Tibial artery (tissue), 4 donors: ENCODE results near the gene TEX51.
A peak's percentile ranks its signal among the peaks of the same experiment; 100 is the strongest.

ENCODE experiments used
- DNase-seq, 2 donors: peaks; one replicate each; pipeline ENCODE4 v3.0.0-alpha.2; 2019
- H3K27ac ChIP-seq, 2 donors: fragments of 200-600 bp; sonication (generic) in 1 of 2; 1 replicate in 1 of 2; 2 replicates in 1 of 2; pipeline ENCODE4 v1.5.1; 2018 to 2019; ENCODE audit warnings: mild to moderate bottlenecking in 1 of 2
- H3K27me3 ChIP-seq, 2 donors: fragments of 200-600 bp; sonication (generic) in 1 of 2; one replicate each; pipeline versions ENCODE4 v1.5.1 to v1.6.0; 2016 to 2019
- H3K36me3 ChIP-seq, 3 donors: fragments of 200-600 bp; sonication (generic) in 2 of 3; one replicate each; pipeline ENCODE4 v1.5.1; 2016 to 2019; ENCODE audit warnings: mild to moderate bottlenecking in 2 of 3
- H3K4me1 ChIP-seq, 4 donors: fragments of 200-600 bp; sonication (generic) in 2 of 4; 1 replicate in 3 of 4; 2 replicates in 1 of 4; pipeline ENCODE4 v1.5.1; 2016 to 2019
- H3K4me3 ChIP-seq, 2 donors: fragments of 200-600 bp; sonication (generic) in 1 of 2; 1 replicate in 1 of 2; 2 replicates in 1 of 2; pipeline ENCODE4 v1.5.1; 2018 to 2019; ENCODE audit warnings: mild to moderate bottlenecking in 2 of 2
- H3K9me3 ChIP-seq, 3 donors: fragments of 200-600 bp; sonication (generic) in 1 of 3; one replicate each; pipeline ENCODE4 v1.5.1; 2016 to 2019
- intact Hi-C: fragments of 100-400 bp; cut with DNase I; formaldehyde crosslinking; loops from one replicate; pipeline ENCODE4 v1.15.0; 2023; ENCODE audit warnings: low total_unique reads
- TF ChIP-seq, protein P1 (sequence below), 2 experiments: fragments of 200-600 bp in 1 of 2; fragments of 450-650 bp in 1 of 2; IDR thresholded peaks; one replicate each; pipeline ENCODE4 v1.5.1; 2017 to 2019; ENCODE audit warnings: antibody characterized with exemption in 2 of 2, mild to moderate bottlenecking in 1 of 2, moderate library complexity in 1 of 2

Gene TEX51

DNA sequence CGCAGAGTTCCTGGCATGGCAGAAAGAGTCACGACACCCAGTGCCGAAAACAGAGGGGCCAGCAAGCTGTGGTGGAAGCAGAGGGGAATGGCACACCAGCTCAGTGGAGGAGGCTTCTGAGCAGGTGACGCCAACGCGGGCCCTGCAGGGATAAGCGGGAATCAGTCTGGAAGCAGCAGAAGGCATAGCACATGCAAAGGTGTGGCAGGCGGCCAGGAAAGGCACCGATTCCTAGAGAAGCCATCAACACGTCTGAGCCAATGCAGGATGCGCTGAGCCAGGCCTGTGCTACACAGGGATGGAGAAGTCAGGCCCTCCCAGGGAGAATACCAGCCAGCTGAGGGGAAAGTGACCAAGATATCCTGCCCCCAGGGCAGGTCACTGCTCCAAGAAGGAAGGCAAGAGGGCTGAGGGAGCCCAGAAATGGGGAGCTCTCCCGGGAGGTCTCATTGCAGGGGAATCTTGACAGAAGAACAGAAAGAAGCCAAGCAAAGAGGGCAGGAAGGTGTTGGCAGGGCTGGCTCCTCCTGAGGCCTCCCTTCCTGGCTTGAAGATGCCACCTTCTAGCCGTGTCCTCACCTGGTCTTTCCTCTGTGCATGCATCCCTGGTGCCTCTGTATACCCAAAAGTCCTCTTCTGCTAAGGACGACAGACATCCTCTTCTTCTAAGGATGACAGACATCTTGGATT, 16.3 kb downstream of the TEX51 start:
- H3K4me1 ChIP-seq = no peaks in the 10 kb centered on the region
- no peaks in the 10 kb centered on the region for H3K9me3 ChIP-seq
- no peak overlapping the region for H3K27ac ChIP-seq
- DNase-seq = peak in 1 of 2 donors; percentile 48
- no peaks in the 10 kb centered on the region for H3K36me3 ChIP-seq
- no peaks in the 10 kb centered on the region for H3K27me3 ChIP-seq
- intact Hi-C loops = no loop called here
- TF ChIP-seq, protein P1, sequence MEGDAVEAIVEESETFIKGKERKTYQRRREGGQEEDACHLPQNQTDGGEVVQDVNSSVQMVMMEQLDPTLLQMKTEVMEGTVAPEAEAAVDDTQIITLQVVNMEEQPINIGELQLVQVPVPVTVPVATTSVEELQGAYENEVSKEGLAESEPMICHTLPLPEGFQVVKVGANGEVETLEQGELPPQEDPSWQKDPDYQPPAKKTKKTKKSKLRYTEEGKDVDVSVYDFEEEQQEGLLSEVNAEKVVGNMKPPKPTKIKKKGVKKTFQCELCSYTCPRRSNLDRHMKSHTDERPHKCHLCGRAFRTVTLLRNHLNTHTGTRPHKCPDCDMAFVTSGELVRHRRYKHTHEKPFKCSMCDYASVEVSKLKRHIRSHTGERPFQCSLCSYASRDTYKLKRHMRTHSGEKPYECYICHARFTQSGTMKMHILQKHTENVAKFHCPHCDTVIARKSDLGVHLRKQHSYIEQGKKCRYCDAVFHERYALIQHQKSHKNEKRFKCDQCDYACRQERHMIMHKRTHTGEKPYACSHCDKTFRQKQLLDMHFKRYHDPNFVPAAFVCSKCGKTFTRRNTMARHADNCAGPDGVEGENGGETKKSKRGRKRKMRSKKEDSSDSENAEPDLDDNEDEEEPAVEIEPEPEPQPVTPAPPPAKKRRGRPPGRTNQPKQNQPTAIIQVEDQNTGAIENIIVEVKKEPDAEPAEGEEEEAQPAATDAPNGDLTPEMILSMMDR (IDR thresholded peaks at IDR 0.05) = no peak
- no peak overlapping the region for H3K4me3 ChIP-seq

DNA sequence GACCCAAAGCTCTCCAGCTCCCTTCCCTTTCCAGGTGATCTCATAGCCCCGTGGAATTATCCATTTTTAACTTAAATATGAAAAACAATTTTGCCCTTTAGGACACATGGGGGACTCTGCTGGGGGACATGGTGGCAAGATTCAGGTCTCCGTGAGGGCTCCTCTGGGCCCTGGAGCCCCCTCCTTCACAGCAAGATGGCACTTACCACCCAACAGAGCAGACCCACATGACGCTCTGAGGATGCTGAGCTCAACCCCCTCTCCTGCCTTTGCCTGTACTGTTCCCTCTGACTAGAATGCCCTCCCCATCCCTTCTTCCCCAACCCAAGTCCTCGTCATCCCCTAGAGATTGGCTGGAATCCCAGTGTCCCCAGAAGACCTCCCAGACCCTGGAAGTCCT, 17.2 kb downstream of the TEX51 start:
- Histone ChIP-seq H3K4me3 (no peak overlapping the region), H3K27me3 (no peaks in the 10 kb centered on the region), H3K36me3 (no peaks in the 10 kb centered on the region), H3K9me3 (no peaks in the 10 kb centered on the region), H3K4me1 (no peaks in the 10 kb centered on the region), H3K27ac (no peak overlapping the region)
- TF ChIP-seq, protein P1 (IDR thresholded peaks at IDR 0.05) = no peak
- no peak for DNase-seq
- intact Hi-C loops = no loop called here

DNA sequence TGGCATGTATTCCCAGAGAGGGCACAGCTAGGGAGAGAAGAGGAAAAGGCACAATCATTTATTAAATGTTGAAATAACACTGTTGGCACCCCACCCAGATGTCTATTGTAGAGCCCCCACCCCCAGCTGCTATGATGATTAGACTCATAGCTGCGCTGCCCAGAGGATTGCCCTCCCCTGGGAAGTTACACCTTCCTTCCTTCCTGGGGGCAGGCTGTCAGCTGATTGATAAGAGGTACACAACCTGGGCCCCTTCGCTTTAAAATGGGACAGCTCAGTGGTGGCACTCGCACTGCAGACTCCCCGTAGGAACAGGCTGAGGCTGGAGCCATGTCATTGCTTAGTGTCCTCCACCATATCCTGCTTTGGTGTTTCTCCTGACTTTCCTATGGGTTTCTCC, 18.1 kb downstream of the TEX51 start:
- H3K4me3 ChIP-seq = no peak overlapping the region
- peak in 1 of 2 donors; percentile 20 for DNase-seq
- H3K27me3 ChIP-seq = no peaks in the 10 kb centered on the region
- no peaks in the 10 kb centered on the region for H3K9me3 ChIP-seq
- intact Hi-C loops = no loop called here
- H3K27ac ChIP-seq = no peak overlapping the region
- no peaks in the 10 kb centered on the region for H3K4me1 ChIP-seq
- TF ChIP-seq, protein P1 (IDR thresholded peaks at IDR 0.05) = no peak
- no peaks in the 10 kb centered on the region for H3K36me3 ChIP-seq

DNA sequence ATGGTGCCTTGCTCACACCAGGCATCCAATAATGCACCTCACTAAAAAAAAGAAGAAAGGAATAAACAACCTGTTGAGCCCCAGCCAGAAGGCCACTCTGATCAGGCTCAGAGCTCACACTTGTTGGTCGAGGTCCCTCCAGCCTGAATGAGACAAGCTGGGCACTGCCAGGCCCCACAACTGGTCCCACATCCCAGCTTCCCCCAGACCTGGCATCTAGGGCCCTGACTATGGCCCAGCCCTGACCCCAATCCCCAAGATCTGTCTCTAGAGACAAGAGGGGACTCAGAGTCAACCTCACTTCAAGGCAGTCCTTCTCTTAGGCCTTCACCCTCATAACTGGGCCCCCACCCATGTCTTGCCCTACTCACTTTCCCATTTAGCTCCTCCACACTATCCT, 22.4 kb downstream of the TEX51 start:
- no peak overlapping the region for H3K4me3 ChIP-seq
- H3K9me3 ChIP-seq = no peaks in the 10 kb centered on the region
- TF ChIP-seq, protein P1 (IDR thresholded peaks at IDR 0.05) = no peak
- H3K4me1 ChIP-seq = no peaks in the 10 kb centered on the region
- DNase-seq = no peak
- no peaks in the 10 kb centered on the region for H3K27me3 ChIP-seq
- H3K27ac ChIP-seq = no peak overlapping the region
- intact Hi-C loops = no loop called here
- no peaks in the 10 kb centered on the region for H3K36me3 ChIP-seq

DNA sequence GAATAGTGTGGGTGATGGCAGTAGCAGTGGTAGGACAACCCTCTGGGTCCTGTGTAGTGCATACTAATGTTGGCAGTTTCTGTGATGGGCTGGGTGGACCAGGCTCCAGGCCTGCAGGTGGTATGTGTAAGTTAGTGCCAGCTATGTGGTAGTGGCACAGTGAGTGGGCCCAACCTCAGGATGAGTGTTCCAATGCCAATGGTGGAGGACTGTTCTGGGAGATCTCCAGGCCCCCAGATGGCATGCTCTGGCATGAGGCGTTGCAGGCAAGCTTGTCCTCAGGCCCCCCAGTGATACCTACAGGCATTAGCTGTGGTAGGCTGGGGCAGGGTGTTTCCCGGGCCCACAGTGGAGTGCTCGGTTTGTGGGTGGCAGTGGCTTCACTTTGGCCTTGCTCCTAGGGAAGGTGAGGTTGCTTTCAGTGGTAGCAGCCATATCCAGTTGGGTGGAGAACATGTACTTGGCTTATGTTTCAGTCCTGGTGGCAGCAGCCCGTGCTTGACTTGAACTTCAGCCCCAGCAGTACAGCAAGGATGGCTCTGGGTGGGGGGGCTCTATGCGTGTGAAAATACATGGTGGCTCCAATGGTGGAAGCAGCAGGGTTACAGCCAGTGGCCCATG, 32.4 kb downstream of the TEX51 start:
- no peak for DNase-seq
- peaks cover 0 to 14% of the 10 kb centered on the region in 2 donors for H3K27me3 ChIP-seq
- H3K4me3 ChIP-seq = no peak overlapping the region
- H3K4me1 ChIP-seq = no peaks in the 10 kb centered on the region
- no peak overlapping the region for H3K27ac ChIP-seq
- no peaks in the 10 kb centered on the region for H3K36me3 ChIP-seq
- TF ChIP-seq, protein P1 (IDR thresholded peaks at IDR 0.05) = no peak
- intact Hi-C loops = no loop called here
- H3K9me3 ChIP-seq = peaks cover 0 to 16% (median 3%) of the 10 kb centered on the region in 3 donors
